Endothelial cell of umbilical vein (primary cell): ENCODE results near the gene MARK3. TPM values are rescaled to one million over a fixed set of nuclear protein-coding genes. Genes with fewer than 3 reads are reported as not detected.

Experiments used
- BruUV-seq: library from RNA; stranded (reverse); fragments of 400-500 nt; replicated peaks from 2 replicates; lab custom pipeline; 2021; lab: Mats Ljungman, UMichigan
- CTCF ChIA-PET: fragments of 300-600, 350-600 bp; sonication (Branson Sonifier 250); formaldehyde crosslinking; loops from one replicate; lab custom pipeline; 2021; ENCODE audit warnings: antibody characterized with exemption, inconsistent platforms; lab: Charles Lee
- POLR2A ChIA-PET: fragments of 300-600, 350-600 bp; sonication (Branson Sonifier 250); formaldehyde crosslinking; loops from one replicate; lab custom pipeline; 2021; ENCODE audit warnings: antibody characterized with exemption, inconsistent platforms; lab: Charles Lee
- DNase-seq: peaks from one replicate; pipeline ENCODE4 v3.0.0-alpha.2; 2011; ENCODE audit warnings: low read depth, low spot score
- FAIRE-seq: peaks from 2 replicates; lab custom pipeline; 2011; peaks lifted over from hg19 to GRCh38; lab: Jason Lieb, UNC
- H2AFZ ChIP-seq: 2 replicates; pipeline ENCODE4 v1.6.0; 2012; ENCODE audit warnings: low read depth, low read length, control low read depth, inconsistent platforms
- H3K27ac ChIP-seq: 2 replicates; pipeline ENCODE4 v1.5.1; 2011; ENCODE audit warnings: low read depth, mild to moderate bottlenecking, control low read depth, low read length, moderate library complexity; ENCODE audit not compliant: insufficient read depth
- H3K27me3 ChIP-seq, 2 experiments: 2 replicates each; pipeline versions ENCODE4 v1.6.0 to v1.6.1; 2011; ENCODE audit warnings: low read length in 2 of 2, mixed read lengths in 1 of 2; ENCODE audit not compliant: control insufficient read depth in 2 of 2, insufficient read depth in 2 of 2
- H3K36me3 ChIP-seq, 2 experiments: 2 replicates in 1 of 2; 3 replicates in 1 of 2; pipeline ENCODE4 v1.5.1; 2011; ENCODE audit warnings: low read length in 2 of 2, mild to moderate bottlenecking in 1 of 2, moderate library complexity in 1 of 2; ENCODE audit not compliant: control insufficient read depth in 2 of 2, insufficient read depth in 2 of 2; ENCODE audit errors: extremely low read depth in 1 of 2
- H3K4me1 ChIP-seq: 3 replicates; pipeline ENCODE4 v1.5.1; 2011; ENCODE audit warnings: mild to moderate bottlenecking, low read length; ENCODE audit not compliant: control insufficient read depth, insufficient read depth; ENCODE audit errors: extremely low read depth
- H3K4me2 ChIP-seq: 2 replicates; pipeline ENCODE4 v1.6.1; 2011; ENCODE audit warnings: low read length, control low read depth, mixed read lengths; ENCODE audit not compliant: insufficient read depth
- H3K4me3 ChIP-seq, 3 experiments: fragments of 200-600 bp in 1 of 3; sonication (generic), shearing (Covaris generic) in 1 of 3; replicated peaks in 1 of 3; 2 replicates each; pipeline ENCODE4 v1.5.1; 2011 to 2016; ENCODE audit warnings: control low read depth in 3 of 3, low read length in 3 of 3, mild to moderate bottlenecking in 2 of 3, inconsistent platforms in 1 of 3, low read depth in 1 of 3, moderate library complexity in 1 of 3; ENCODE audit not compliant: insufficient read depth in 1 of 3
- H3K79me2 ChIP-seq: 2 replicates; pipeline ENCODE4 v1.6.0; 2012; ENCODE audit warnings: low read length, inconsistent platforms; ENCODE audit not compliant: control insufficient read depth, insufficient read depth
- H3K9ac ChIP-seq: replicated peaks from 2 replicates; pipeline ENCODE3; 2011; ENCODE audit warnings: low read length, control low read depth; ENCODE audit not compliant: insufficient read depth; ENCODE audit errors: extremely low read depth
- H3K9me1 ChIP-seq: replicated peaks from 3 replicates; pipeline ENCODE4 v1.6.0; 2011; ENCODE audit warnings: mild to moderate bottlenecking, low read length; ENCODE audit not compliant: control insufficient read depth, insufficient read depth; ENCODE audit errors: extremely low read depth
- H3K9me3 ChIP-seq: replicated peaks from 2 replicates; pipeline ENCODE4 v1.5.1; 2012; ENCODE audit warnings: low read length, inconsistent platforms; ENCODE audit not compliant: control insufficient read depth, insufficient read depth
- H4K20me1 ChIP-seq: replicated peaks from 2 replicates; pipeline ENCODE3; 2011; ENCODE audit warnings: mild to moderate bottlenecking, low read length; ENCODE audit not compliant: control insufficient read depth, insufficient read depth; ENCODE audit errors: extremely low read depth
- EZH2 ChIP-seq: IDR thresholded peaks from 2 replicates; pipeline ENCODE4 v1.6.1; 2012; ENCODE audit warnings: borderline replicate concordance, low read depth, mild to moderate bottlenecking, moderate library complexity, low read length, inconsistent platforms; ENCODE audit not compliant: severe bottlenecking
- FOS ChIP-seq: IDR thresholded peaks from 2 replicates; pipeline ENCODE4 v1.6.1; 2011; ENCODE audit warnings: mild to moderate bottlenecking, low read length, moderate library complexity, borderline replicate concordance; ENCODE audit not compliant: insufficient read depth
- GATA2 ChIP-seq: IDR thresholded peaks from 2 replicates; pipeline ENCODE4 v1.7.0; 2011; ENCODE audit warnings: low read depth, mild to moderate bottlenecking, moderate library complexity, mixed read lengths, low read length; ENCODE audit not compliant: insufficient read length, insufficient read depth
- JUN ChIP-seq: IDR thresholded peaks from 2 replicates; pipeline ENCODE4 v1.6.1; 2011; ENCODE audit warnings: borderline replicate concordance, low read depth; ENCODE audit not compliant: insufficient read length, insufficient read depth
- MYC ChIP-seq: IDR thresholded peaks from one replicate; pipeline ENCODE4 v1.6.1; 2011; ENCODE audit warnings: mild to moderate bottlenecking, low read depth, low read length
- POLR2A ChIP-seq: IDR thresholded peaks from 2 replicates; pipeline ENCODE4 v1.6.1; 2012; ENCODE audit warnings: low read depth, mild to moderate bottlenecking, control low read depth, low read length
- POLR2AphosphoS5 ChIP-seq: IDR thresholded peaks from 2 replicates; pipeline ENCODE4 v1.6.1; 2012; ENCODE audit warnings: low read depth, mild to moderate bottlenecking, control low read depth, low read length, moderate library complexity; ENCODE audit not compliant: insufficient read depth
- dilution Hi-C: fragments of 300-500 bp; cut with MboI; formaldehyde crosslinking; loops from one replicate; pipeline ENCODE4 v1.15.0; 2019; ENCODE audit warnings: low sequenced_read_pairs; ENCODE audit not compliant: extremely low pct_ligation_motif_present
- intact Hi-C: fragments of 100-400 bp; cut with micrococcal nuclease; formaldehyde crosslinking; loops from one replicate; pipeline ENCODE4 v1.10.0; 2022
- polyA plus RNA-seq, 4 experiments: library from polyadenylated mRNA; depleted of rRNA in 3 of 4; stranded (reverse) in 3 of 4; unstranded in 1 of 4; fragments of >200 nt; gene quantifications; 2 replicates each; pipeline versions ENCODE4 v1.2.1 to v1.2.3, GENCODE V29; 2011 to 2012; ENCODE audit warnings: missing spikeins in 1 of 4
- total RNA-seq: library from RNA; stranded (reverse); gene quantifications from 2 replicates; pipeline ENCODE4 v1.2.3, GENCODE V29; 2021
- TF ChIP-seq, protein P1 (sequence below): IDR thresholded peaks from 2 replicates; pipeline ENCODE4 v1.6.1; 2011; ENCODE audit not compliant: insufficient read depth, insufficient read length
- TF ChIP-seq, protein P2 (sequence below), 2 donors: IDR thresholded peaks; 1 replicate in 1 of 2; 2 replicates in 1 of 2; pipeline ENCODE4 v1.5.1; 2011; ENCODE audit warnings: low read length in 2 of 2, mild to moderate bottlenecking in 2 of 2, moderate library complexity in 2 of 2, control low read depth in 1 of 2, inconsistent platforms in 1 of 2, low read depth in 1 of 2; ENCODE audit not compliant: insufficient read depth in 1 of 2; ENCODE audit errors: extremely low read depth in 1 of 2

Gene MARK3
- total and polyA plus RNA-seq, 2 donors (not counting 3 experiments of a cell fraction or from before 2014, with no cell fraction given), result 46.6 to 96.1 TPM

- Histone ChIP-seq H3K27me3 (no peaks in the 10 kb centered on the region), H3K9ac (no peak overlapping the region), H3K79me2 (no peaks in the 10 kb centered on the region), H3K9me1 (no peaks in the 10 kb centered on the region), H2AFZ (no peak overlapping the region), H3K36me3 (no peaks in the 10 kb centered on the region), H3K4me1 (no peaks in the 10 kb centered on the region), H3K9me3 (no peaks in the 10 kb centered on the region), H4K20me1 (no peaks in the 10 kb centered on the region), H3K4me3 (no peak overlapping the region), H3K4me2 (no peak overlapping the region), H3K27ac (no peak overlapping the region)
- DNase-seq, result no peak
- dilution Hi-C loops (no loop called here), intact Hi-C loops (no loop called here)
- ChIA-PET CTCF (interaction anchor here (0.8 to 3.7 kb wide), 3 partner anchors 10 to 20 kb away, joined by 3 to 17 read pairs (median 6); no protein-coding TSS in a partner anchor), POLR2A (no interaction called here)
- no peak for FAIRE-seq
- no peak for TF ChIP-seq GATA2
- TF ChIP-seq MYC, result no peak
- no peak for TF ChIP-seq POLR2A
- TF ChIP-seq, protein P1, sequence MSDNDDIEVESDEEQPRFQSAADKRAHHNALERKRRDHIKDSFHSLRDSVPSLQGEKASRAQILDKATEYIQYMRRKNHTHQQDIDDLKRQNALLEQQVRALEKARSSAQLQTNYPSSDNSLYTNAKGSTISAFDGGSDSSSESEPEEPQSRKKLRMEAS, result no peak
- TF ChIP-seq FOS, result no peak
- no peak for TF ChIP-seq EZH2
- no peak for TF ChIP-seq POLR2AphosphoS5
- TF ChIP-seq, protein P2, sequence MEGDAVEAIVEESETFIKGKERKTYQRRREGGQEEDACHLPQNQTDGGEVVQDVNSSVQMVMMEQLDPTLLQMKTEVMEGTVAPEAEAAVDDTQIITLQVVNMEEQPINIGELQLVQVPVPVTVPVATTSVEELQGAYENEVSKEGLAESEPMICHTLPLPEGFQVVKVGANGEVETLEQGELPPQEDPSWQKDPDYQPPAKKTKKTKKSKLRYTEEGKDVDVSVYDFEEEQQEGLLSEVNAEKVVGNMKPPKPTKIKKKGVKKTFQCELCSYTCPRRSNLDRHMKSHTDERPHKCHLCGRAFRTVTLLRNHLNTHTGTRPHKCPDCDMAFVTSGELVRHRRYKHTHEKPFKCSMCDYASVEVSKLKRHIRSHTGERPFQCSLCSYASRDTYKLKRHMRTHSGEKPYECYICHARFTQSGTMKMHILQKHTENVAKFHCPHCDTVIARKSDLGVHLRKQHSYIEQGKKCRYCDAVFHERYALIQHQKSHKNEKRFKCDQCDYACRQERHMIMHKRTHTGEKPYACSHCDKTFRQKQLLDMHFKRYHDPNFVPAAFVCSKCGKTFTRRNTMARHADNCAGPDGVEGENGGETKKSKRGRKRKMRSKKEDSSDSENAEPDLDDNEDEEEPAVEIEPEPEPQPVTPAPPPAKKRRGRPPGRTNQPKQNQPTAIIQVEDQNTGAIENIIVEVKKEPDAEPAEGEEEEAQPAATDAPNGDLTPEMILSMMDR (IDR thresholded peaks at IDR 0.05; ENCODE audit: extremely low read depth in 1 of 2, insufficient read depth in 1 of 2, low read depth in 1 of 2, low read length in 2 of 2), result no peak
- TF ChIP-seq JUN, result no peak
- no TSS peak for BruUV-seq
These were observed 153.3 kb downstream of the MARK3 start for GRCh38 chr14:103538291-103539055.
